HG02759 (cell line): ENCODE results near the gene WWOX.
"Not testable (repeated sequence)": the region's sequence is repeated elsewhere in the genome, so short reads cannot be mapped to it uniquely, and the experiment has no call there.

Source experiments
- ATAC-seq: cut with Tn5 transposase; IDR thresholded peaks from one replicate; pipeline ENCODE4 v1.9.1; 2021; ENCODE audit warnings: mild to moderate bottlenecking, moderate library complexity; ENCODE audit not compliant: unreplicated experiment

Gene WWOX

DNA sequence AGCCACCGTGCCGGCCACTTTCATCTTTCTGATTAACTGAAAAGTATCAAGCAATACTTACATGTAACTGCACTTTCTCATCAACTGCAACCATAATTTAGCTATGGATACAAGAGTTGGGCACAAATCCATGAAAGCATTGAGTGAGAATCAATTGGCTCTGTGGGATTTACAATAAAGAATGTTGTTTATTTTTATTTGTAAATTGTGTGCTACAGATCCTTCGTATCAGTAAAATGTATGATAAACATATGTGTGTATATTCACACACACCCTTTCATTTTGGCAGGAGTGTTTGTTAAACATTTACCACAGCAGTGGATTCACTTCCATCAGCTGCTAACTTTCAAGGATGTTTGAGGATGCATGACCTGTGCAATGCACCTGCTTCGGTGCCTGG lies 411.0 kb downstream of the WWOX start:
- ATAC-seq: no peak

DNA sequence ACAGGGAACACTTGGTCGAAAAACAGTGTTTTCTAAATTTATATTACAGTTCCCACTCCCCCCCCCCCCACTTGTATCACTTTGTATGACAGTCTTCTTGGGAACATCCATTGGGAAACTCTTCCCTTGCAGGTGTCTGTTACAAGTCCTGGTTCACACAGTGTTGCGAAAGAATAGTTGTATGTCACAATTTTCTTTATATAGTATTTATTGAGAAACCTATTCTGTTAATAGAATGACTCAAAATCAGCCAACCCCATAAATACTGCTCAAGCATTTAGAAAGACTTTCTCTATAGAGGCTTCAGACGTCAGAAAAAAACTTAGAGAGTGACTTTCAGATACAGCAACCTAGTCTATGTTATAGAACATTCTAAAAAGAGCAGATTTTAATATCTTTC lies 414.4 kb downstream of the WWOX start:
- no peak for ATAC-seq

DNA sequence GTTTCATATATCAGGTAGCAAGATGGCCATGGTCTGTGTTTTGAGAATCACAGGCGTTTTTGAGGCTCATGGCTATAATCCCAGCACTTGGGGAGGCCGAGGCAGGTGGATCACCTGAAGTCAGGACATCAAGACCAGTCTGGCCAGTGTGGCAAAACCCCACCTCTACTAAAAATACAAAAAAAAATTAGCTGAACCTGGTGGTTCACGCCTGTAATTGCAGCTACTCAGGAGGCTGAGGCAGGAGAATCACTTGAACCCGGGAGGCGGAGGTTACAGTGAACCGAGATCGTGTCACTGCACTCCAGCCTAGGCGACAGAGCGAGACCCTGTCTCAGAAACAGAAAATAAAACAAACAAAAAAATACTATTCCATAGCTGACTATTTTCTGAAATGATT lies 415.4 kb downstream of the WWOX start:
- not testable (repeated sequence) for ATAC-seq

DNA sequence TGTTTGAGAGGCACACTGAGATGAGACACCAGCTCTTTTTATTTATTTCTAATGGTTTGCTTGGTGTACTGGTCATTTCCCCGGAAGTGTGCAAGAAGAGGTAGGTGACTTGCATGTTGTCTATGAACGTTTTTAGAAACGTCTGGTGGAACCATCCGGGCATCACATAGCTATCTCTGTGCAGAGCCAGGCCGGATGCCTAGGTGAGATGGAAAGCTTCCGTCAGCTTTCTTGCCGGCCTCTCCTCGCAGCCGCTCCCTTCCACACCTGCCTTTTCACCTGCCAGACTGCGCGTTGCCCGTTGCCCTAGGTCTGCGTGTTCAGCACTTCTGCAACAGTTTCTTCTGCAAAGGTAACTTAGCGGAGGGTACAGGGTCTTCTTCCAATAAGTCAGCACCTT lies 416.0 kb downstream of the WWOX start:
- ATAC-seq: no peak

DNA sequence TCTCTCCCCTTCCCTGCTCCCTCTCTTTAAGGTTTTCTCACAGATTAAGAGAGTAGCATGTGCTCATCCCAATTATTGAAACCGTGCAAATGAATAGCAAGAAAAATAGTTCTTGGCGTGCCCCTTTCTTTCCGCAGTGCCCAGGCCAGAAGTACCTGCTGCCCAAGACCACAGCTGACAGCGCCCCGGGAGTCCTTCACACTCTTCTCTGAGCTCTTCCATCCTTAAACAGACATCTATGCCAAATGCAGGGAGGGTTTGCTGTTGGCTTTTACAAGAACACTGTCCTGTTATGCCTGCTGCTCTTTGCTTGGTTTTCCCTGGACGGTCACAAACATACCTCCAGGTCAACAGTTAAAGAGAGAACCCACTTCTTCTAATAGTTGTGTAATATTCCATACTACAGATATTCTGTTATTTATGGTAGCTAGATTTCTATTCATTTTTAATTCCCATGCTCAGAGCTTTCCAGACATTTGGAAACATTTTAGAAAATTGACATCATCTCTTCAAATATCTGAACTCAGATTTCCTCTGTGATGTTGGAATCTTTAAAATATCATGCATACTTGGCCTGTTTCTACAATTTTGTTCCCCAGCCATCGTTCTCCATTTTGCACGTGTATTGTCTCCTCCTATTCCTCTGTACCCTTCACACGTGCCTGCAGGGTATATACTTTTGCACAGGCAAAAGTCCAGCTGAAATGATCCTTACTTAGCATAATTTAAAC lies 416.7 kb downstream of the WWOX start:
- no peak for ATAC-seq

DNA sequence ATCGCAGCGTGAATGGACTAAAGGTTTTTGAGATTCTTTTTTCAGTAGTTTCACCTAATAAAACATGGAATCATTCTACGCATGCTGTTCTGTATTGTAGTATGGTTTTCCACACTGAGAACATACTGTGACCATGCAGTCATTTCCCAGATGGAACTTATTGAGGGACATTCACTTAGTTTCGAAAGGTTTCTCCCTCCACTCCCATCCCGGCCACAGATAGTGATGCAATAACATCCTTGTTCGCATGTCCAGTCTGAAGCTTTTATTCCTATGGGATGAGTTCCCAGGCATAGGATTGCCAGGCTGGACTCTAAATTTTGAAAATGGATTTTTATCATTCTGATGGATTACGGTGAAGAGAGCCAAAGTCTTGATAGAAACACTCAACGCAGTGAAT lies 420.4 kb downstream of the WWOX start:
- no peak for ATAC-seq

DNA sequence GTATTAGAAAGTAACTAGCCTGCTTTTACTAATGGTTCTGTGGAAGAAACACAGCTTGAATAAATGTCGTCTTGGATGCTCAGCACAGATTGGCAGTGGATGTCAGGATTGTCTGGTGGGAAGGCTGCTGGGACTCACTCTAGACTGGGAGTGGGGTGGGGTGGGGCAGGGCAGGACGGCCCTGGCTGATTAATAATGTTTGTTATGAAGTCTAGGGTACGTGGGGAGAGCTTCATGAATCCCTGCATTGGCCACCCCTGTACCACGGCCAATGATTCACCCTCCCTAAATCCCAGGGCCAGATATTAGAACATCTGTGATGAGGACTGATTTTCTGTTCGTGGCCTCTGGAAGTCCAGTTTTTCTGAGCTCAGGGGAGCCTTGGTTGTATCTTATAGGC lies 421.0 kb downstream of the WWOX start:
- no peak for ATAC-seq

DNA sequence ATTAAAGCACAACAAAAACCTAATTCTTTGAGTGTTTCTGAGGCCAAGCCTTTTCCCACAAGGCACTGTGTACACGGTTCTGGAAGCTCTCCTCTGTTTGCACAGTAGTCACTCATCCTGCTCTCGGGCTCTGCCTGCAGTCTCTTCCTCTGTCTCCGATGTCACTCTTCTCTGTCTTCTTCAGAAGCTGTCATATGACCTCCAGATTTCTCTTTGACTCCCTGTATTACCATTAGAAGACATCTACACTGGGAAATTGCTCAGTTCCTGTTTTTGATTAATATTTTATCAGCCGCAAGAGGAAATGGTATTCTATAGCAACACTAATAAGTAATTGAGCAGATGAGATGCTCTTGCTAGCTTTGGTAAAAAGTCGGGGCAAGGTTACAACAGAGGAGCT lies 422.9 kb downstream of the WWOX start:
- ATAC-seq: peak; percentile 49

DNA sequence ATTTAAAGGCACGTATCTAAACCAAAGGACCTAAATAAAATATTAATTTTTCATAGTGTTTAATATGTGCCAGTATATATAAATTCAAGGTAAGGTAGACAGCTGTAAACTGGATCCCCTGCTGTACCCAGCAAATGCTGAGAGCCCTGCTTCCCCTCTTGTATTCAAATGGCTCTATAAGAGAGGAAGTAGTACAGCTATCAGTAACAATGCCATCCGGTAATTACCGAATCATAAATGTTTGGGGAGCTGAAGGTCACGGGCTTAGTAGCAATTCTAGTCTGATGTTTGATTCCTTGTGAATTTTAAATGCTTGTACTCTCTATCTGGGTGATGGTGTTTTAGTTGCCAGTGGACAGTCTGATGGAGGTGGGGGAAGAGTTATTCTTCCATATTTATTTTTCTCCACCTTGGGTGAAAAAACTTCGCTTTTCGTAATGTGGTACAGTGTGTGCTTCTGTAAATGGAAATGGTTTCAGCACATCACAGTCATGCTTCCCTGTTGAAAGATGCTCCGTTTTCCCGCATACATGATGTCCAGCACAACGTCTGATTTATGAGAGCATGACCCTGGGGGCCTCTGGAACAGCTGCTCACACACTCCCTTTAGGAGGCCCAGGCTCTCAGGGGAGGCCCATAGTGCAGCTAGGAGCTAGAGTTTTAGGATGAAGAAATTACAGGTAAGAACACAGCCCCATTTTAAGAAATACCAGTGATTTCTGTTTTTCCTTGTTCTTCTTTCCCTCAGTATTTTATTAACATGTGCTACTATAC lies 423.9 kb downstream of the WWOX start:
- peak; percentile 42 for ATAC-seq

DNA sequence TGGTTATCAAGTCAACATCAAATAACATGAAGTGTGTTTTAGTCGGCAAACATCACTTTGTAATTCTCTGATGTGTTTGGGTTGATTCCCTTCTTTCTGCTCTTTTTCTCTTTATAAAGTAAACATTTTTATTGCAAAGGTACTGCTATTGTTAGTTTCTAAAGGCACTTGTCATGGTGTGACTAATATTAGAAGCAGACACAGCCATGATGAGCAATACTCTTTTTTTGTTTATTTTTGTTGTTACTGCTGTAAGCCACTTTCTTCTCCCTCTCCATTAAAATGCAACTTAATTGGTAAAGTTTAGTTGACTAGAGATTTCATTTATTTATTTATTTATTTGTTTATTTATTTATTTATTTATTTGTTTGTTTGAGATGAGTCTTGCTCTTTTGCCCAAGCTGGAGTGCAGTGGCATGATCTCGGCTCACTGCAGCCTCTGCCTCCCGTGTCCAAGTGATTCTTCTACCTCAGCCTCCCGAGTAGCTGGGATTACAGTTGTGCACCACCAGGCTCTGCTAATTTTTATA lies 424.7 kb downstream of the WWOX start:
- ATAC-seq: no peak

DNA sequence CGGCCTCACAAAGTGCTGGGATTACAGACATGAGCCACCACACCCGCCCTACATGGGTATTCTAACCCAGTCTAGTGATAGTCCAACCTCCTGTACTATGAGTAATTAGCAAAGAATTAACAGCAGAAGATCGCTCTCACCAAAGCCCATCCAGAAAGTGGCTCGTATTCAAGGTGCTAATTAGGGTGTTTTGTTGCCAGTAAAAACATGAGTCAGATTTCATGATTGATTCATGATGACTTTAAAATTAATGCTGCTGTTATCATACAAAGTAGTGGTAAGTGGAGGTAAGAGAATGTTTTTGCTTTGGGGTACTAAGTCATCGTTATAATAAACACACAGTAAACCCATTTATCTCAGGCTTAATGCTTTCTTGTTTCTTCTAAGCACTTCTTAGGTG lies 428.8 kb downstream of the WWOX start:
- ATAC-seq: no peak

DNA sequence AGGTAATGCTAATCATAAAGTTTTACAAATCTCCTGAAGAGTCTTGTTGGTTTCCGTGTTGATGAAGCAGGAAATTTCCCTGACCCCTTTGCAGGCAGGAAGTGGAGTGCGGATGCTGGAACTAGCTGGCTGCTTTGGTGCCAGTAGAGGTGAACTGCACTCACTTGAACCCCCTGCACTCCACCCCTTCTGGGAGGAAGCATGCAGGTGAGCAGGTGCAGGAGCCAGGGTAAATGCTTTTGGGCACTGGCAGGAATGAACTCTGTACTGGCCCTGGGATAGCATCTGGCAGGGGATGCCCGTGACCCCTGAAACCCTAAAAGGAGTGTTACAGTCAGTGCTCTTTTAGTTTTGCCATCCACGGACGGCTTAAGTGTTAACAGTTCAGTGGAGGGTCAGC lies 430.4 kb downstream of the WWOX start:
- ATAC-seq: no peak

DNA sequence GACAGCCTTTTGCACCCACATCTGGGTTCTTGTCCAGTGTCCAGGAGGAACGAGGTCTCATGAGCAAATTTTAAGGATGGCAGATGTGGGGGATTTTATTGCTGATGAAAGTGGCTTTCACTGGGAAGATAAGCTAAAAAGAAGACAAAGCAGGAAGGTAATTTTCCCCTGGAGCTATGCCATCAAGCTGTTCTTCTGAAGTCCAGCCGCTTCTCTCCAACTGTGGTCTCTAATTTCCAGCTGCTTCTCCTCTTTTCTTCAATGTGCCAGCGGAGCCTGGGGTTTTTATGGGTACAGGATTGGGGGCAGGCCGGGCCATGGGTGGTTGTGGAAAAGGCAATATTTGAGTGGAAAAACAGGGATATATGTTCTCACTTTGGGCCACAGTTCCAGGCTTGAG lies 430.8 kb downstream of the WWOX start:
- ATAC-seq: no peak

DNA sequence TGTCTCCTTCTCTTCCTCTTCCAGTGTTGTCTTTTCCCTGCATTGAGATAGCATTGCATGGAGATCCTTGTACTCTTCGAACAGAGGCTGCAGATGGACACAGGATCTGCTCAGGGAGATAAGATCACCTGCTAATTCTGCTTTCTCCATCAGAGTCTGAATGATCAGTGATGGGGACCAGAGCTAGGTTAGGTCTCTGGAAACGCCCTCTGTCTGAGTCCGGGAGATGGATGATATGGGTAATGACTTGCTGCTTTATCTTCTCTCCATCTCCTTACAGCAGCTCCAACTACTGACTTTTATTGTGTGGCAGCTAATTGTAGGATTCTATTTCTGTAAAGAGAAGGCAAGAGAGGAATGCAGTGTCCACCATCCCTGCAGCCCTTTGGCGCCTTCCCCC lies 435.6 kb downstream of the WWOX start:
- no peak for ATAC-seq

DNA sequence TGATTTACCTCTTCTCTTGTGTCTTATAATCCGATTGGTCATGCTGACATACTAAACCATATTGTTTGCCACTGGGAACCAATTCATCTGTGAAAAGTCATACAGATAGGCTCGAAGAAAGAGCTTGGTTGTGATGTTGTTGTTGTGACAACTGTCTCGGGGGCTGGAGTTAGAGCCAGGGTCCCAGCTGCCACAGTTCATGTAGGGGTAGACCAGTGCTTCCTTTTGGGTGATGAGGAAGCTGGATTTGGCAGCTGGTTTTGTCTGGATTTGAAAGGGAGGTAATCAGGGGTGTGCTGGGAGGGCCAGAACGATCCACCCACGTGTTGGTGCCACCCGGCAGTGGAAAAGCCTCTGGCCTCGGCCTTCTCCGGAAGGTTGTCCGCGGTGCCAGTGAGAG lies 438.1 kb downstream of the WWOX start:
- ATAC-seq: no peak

DNA sequence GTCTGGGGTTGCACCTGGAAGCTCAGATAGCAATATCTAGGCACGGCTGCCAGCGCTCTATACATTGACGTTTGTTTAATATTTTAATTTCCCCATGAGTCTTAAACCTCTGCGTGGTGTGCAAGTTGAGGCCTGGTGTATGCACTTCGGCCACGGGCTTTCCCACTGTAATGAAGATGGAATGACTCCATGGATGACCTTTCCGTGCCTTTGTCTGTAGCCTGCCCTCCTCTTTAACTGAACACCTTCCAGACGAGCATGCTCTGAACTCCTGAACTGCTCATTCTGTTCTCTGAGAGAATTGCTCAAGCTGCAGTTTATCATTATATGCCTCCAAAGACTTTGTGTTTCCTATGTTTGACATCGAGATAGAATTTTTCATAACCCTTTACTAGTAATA lies 438.8 kb downstream of the WWOX start:
- no peak for ATAC-seq

DNA sequence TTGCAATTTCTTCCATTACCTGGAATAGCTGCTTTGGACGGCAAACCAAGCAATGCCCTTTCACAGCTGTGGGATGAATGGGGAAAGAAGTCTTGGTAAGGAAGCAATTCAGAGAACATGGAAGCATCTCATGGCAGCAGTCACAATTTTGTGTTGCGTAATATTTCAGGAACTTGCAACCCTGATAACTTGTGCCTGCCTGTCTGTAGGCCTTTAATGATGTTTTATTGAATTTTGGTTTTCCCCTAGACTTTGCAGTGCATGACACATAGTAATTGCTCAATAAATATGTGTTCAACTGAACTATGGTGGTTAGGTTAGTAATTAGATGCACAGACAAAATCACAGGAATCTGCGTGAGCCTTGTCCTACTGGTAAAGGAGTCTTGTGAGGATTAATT lies 439.5 kb downstream of the WWOX start:
- ATAC-seq: no peak

DNA sequence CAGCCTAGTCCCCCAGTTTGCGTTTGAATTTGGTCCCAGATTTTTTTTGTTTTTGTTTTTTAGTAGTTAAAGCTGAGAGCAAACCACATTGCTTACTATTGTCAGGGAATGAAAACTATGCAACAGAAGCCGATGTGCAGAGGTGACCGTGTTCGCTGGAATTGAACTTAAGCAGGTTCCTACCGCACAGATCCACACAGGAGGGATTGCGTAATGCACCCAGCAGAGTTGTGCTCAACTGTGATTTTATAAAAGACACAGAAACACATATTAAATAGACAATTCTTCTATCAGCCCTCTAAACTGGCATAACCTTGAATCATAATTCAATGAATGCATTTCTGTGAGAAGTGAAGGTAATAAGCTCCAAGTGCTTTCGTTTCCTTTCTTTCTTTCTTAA lies 443.0 kb downstream of the WWOX start:
- no peak for ATAC-seq

DNA sequence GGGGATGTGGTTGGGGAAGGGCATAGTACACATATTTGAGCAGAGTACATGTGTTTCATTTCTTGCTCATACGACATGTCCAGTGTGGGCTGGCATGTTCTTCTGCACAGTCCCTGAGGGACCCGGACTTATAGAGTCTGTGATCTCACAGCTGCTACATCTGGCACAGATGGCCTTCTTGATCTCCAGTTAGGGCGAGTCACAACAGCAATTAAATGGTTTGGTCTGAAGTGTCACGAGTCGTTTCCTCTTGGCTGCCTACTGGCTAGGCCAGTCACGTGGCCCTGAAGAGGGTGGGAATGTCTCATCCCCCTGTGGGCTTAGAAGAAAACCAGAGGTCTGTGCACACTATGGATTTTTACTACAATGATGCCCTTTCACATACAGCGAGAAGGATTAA lies 443.6 kb downstream of the WWOX start:
- ATAC-seq: no peak

DNA sequence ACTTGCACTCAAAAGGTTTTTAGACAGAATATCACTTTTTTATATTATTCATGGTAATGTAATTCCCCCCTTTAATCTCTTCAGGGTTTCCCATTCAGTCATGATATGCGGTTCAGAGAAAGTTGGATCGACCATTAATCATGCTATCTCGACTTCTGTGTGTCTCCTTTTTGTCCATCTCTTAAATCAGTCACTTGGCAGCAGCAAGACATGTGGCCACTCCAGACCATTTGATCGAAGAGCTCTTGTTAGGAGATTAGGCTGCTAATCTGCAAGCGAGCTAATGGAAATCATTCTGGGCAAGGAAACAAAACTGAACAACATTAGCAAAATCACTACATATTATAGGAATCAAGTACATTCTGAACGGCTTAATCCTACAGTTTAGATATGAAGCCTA lies 449.9 kb downstream of the WWOX start:
- ATAC-seq: no peak

DNA sequence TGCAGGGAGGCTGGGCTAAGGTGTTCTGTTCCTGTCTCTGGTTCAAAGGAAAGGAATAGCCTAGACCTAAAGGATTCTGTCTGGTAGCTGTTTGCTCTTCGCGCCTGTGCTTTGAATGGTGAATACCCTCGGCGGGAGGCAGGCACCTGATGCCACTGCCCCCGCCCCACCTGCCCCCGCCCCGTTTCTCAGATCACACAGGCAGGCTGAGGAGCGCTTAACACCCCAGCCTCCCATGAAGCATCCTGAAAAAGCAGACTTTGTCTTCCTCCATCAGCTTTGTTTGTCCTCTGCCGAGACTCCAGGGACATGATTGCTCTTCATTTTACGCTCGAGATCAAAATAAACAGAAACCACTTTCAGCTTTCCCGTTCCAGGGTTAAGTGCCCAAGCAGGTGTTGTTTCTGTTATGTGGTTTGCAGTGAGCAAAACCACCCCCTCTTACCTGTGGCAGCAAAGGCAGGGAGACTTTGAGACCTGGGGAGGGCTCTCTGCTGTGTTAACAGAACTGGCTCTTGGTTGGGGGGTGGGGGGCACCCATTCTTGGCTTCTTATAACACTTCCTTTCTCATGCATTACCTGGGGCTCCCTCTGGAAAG lies 452.1 kb downstream of the WWOX start:
- ATAC-seq: no peak

DNA sequence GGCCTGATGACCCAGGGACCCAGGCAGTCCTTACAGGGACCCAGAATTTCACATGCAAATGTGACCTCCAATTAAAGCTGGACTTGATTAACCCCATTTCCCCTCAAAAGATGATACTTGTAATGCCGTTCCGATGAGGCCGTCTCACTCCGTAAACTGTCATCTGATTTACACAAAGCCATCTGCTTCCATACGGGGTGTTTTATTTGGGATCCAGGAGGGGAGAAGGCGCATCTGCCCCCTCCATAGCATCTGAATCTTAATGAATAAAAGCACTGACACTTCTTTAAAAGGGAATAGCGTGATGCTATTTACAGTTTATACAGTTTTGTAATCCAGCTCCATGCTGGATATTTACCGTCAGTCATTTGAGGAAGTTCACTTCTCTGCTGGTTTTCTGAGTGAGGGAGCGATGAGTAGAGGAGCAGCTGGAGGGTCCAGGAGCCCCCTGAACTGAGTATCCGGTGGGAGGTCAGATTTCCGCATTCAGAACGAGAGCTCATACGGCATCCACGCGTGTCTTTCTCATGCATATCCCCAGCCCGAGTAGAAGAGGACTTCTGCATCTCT lies 452.7 kb downstream of the WWOX start:
- no peak for ATAC-seq
